COR-L47 (cell line): ENCODE data around the gene PGK2.
"Not testable (repeated sequence)": the region's sequence is repeated elsewhere in the genome, so short reads cannot be mapped to it uniquely, and the experiment has no call there.

Experiments used
- DNase-seq: peaks from one replicate; lab custom pipeline; 2025; lab: John Stamatoyannopoulos, UW

Gene PGK2

GRCh38 chr6:49787176-49787575 is at the start of gene PGK2:
PGK2 (minus strand) TSS chr6:49787285; CDS start chr6:49787187, 98 bp downstream.
- no peak for DNase-seq

DNA sequence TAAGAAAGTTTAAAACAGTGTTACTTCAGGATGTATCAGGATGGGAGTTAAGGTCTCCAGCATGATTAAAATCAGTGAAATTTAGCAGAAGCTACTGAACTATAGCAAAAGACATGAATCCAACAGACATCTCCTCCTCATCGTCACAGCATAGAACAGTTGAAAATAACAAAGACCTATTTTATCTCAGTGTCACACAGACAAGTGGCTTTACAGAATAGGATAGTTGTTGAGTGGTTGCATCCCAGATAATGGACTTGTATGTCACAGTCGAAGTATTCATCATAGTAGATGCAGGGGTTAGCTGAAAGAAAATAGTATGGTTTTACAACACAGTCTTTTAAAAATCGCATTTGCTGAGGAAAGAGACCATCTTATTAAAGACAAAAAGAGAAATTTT is 48.1 kb upstream of the PGK2 start:
- DNase-seq: no peak

DNA sequence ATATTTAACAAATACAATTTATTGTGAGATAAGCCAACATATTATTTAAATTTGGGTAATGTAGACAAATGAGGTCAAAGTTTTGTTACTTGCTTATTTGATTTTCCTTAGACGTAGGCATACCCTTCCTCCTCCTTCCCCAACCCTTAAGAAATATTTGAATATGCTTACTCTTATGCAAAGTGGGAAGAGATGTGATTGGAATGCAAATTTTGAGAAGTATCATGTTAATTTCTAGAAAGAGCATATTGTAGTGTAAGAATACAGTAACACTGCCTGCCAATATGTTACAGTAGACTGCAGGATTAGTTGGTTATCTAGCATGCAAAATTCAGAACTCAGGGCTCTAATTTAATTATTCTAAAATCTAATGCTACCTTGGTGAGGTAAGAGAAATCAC is 46.3 kb upstream of the PGK2 start:
- DNase-seq: no peak

- no peak for DNase-seq
Measured at GRCh38 chr6:49826743-49827406, 39.8 kb upstream of the PGK2 start.

DNA sequence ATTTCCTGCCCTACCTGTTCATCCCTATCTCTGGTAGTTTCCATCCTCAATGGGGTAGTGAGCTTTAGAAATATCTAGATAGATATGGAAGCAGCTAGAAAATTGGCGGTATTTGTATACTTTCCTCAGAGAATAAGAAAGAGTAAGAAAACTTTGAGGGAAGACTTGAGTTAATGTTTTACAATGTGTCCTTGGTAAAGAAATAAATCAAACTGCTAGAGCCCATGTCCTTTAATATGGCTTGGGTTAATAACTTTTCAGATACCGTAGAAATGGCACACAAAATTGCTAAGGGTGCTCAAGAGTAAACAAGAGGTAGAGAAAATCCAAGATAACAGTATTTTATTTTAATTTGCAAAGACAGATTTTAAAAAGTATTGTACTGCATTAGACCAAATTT is 28.1 kb upstream of the PGK2 start:
- no peak for DNase-seq

DNA sequence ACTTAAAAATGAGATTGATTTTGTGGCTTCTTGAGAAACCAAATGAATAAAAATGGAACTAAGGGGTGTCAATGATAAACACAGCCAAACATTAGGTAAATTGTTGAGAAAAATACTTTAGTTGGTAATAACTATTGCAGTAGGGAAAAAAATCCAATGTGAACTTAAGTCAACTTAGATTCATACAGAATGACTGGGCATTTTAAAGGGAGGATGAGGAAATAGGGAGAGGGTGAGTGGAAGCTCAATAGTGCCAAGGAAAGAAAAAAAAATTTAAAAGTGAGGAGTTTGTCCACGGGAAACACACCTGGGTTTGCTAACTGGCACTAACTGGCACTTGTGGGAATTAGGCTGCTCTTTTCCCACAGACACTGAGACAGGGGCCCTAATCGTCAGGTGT is 26.2 kb upstream of the PGK2 start:
- DNase-seq: no peak

DNA sequence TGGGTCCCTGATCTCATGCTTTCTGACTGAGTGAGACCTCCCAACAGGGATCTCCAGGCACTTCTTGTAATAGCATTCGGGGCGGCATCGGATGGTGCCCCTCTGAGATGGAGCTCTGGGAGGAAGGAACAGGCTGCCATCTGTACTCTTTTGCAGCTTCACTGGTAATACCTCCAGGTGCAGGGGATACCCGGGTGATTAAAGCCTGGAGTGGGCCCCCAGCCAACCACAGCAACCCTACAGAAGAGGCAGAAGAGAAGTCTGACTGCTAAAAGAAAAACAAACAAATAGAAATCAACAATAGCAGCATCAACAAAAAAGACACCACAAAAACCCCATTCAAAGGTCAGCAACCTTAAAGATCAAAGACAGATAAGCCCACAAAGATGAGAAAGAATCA is 19.1 kb upstream of the PGK2 start:
- DNase-seq: no peak

DNA sequence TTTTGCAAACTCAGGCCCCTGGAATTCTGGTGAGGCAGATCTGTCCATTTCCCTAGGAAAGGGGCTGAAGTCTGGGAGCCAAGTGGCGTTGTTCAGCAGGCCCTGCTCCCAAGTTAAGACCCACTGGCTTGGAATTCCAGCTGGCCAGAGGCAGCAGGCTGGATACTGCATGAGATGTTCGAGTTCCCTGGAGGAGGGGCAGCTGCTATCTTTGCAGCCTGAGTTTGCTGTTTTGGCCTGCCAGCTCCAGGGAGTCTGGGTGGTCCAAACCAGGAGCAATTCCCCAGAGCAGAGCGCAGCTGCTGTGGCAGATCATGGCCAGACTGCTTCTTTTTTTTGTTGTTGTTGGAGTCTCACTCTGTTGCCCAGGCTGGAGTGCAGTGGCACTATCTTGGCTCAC is 18.2 kb upstream of the PGK2 start:
- DNase-seq: no peak

- DNase-seq: no peak
Measured at GRCh38 chr6:49801525-49801924, 14.4 kb upstream of the PGK2 start.

GRCh38 chr6:49799090-49799489 is 12.0 kb upstream of the PGK2 start:
- no peak for DNase-seq

GRCh38 chr6:49796842-49797455 is 9.9 kb upstream of the PGK2 start:
- not testable (repeated sequence) for DNase-seq

DNA sequence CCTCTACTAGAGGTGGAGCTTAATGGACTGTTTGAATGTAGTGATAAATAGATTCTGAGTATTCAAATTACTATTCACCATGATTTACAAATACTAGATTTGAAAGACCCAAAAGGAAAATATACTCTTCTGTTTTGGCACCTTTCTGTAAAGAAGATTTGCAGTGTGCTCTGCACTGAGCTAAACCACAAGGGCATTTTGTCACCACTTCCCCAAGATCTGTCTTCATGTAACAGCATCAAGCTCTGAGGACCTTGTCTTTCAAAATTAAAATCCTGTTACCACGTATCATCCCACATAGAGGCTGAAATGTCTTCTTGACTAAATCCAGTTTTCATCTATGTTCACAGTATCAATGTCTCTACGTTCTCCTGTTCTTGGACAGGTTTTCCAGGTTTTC is 3.3 kb upstream of the PGK2 start:
- no peak for DNase-seq

- no peak for DNase-seq
Measured at GRCh38 chr6:49784272-49784671, 2.8 kb downstream of the PGK2 start.

DNA sequence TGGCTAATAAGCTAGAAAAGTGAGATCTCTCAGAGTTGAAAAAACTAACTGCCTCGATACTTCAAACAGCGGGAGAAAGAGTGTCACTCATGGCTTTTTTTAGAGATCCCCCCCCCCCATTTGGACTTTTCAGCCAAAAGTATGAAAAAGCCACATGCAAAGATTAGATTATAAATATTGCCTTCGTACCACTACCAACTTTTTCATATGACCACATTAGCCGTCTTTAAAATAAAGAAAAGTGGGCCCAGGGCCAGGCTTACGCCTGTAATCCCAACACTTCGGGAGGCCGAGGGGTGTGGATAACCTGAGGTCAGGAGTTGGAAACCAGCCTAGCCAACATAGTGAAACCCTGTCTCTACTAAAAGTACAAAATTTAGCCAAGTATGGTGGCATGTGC is 4.4 kb downstream of the PGK2 start:
- no peak for DNase-seq

DNA sequence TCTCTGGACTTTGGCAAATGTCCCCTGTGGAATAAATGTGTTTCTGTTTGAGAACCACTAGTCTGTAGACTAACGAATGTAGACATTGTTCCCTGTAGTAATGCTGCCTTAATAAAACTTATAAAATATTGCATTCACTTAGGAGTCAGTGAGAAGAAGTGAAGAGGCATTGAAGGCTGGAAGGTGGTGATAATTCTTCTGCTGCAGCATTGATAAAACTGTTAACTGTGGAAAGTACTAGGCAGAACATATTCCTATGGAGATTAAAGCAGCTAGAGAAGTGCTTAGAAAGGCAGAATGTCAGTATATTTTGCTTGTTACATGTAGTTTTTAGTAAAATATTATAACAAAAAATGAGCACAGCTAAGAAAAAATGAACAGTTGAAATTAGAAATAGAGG is 4.8 kb downstream of the PGK2 start:
- DNase-seq: no peak

GRCh38 chr6:49776444-49776843 is 10.6 kb downstream of the PGK2 start:
- DNase-seq: no peak

DNA sequence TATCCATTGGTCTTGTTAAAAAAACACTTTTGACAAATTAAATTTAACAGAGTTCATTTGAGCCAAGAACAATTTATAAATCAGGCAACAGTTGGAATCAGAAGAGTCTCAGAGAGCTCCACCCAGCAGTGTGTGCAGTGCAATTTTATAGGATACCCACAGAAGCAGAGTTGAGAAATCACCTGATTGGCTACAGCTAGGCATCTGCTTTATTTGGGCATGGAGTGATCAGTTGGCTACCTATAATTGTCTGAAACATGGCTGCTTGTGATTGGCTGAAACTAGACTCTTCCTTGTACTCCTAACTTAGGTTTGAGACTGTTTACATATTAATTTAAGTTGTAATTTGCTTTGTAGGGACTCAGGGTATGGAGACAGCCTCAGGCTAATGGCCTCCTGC is 12.0 kb downstream of the PGK2 start:
- no peak for DNase-seq

DNA sequence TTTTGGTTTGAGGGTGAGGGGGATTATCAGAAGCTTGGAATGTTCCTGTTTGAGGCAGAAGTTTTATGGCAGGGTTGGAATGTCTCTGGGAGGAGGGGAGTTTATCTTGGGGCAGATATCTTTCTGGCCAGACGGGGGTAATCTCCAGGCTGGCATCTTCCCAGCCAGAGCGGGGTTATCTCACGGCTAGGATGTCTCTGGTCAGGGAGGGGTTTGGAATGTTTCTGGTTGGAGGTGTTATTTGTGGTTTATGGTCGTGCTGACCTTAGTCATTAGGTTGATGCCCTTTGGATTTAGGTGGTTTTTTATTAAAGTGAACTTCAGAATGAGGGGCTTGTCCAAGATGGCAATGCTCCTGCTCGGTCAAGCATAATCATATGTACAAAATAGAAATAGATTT is 14.8 kb downstream of the PGK2 start:
- no peak for DNase-seq

DNA sequence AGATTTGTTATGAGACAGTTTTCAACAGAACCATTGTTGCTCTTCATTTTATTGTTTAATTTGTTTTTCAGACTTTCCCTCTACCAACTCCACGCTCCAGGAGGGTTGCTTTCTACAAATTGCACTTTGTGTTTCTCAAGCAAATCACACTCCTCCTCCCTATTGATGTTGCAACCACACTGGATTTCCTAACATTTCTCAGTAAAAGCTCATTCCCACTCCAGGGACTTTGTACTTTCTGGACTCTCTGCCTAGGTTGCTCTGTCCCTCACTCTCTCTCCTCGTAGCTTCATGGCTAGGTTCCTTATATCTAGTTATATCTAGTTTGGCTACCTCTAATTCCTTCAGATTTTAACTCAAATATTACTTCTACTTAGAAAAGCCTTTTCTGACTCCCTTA is 20.3 kb downstream of the PGK2 start:
- no peak for DNase-seq

- peak; percentile 32 for DNase-seq
Measured at GRCh38 chr6:49764571-49765236, 22.4 kb downstream of the PGK2 start.

GRCh38 chr6:49744259-49744658 is 42.8 kb downstream of the PGK2 start, which contains the start of gene CRISP3:
CRISP3 (minus strand) TSS chr6:49744388; CDS start chr6:49744367, 21 bp downstream.
- DNase-seq: no peak

- DNase-seq: no peak
Measured at GRCh38 chr6:49743429-49743828, 43.7 kb downstream of the PGK2 start.

- peak; percentile 58 for DNase-seq
Measured at GRCh38 chr6:49739423-49739822, 47.7 kb downstream of the PGK2 start.
